HepG2 (cell line): ENCODE results near the gene GAL3ST3. TPM values are rescaled to one million over a fixed set of nuclear protein-coding genes. Genes with fewer than 3 reads are reported as not detected.

Experiments used
- ELF1 ChIP-seq: sonication (generic); formaldehyde crosslinking; IDR thresholded peaks from 2 replicates; pipeline ENCODE4 v1.4.0; 2020; ENCODE audit warnings: missing genetic modification reagents
- GLI4 ChIP-seq: sonication (generic); formaldehyde crosslinking; IDR thresholded peaks from 2 replicates; pipeline ENCODE4 v1.5.1; 2020; ENCODE audit warnings: missing genetic modification reagents, mild to moderate bottlenecking, moderate library complexity, borderline replicate concordance
- JUN ChIP-seq: sonication (generic); formaldehyde crosslinking; IDR thresholded peaks from 2 replicates; pipeline ENCODE4 v1.4.0; 2020; ENCODE audit warnings: mild to moderate bottlenecking, missing genetic modification reagents
- PHF8 ChIP-seq: sonication (generic); formaldehyde crosslinking; IDR thresholded peaks from 2 replicates; pipeline ENCODE4 v1.5.0; 2020; ENCODE audit warnings: missing genetic modification reagents
- PRDM4 ChIP-seq: sonication (generic); formaldehyde crosslinking; IDR thresholded peaks from 2 replicates; pipeline ENCODE4 v1.9.0; 2021; ENCODE audit warnings: missing genetic modification reagents, borderline replicate concordance
- RBAK ChIP-seq: sonication (generic); formaldehyde crosslinking; IDR thresholded peaks from 2 replicates; pipeline ENCODE4 v1.5.1; 2020; ENCODE audit warnings: mild to moderate bottlenecking, missing genetic modification reagents
- RNF2 ChIP-seq: fragments of 450-650 bp; conservative IDR thresholded peaks from 2 replicates; pipeline ENCODE4 v1.6.1; 2016; ENCODE audit warnings: low read depth
- SAP130 ChIP-seq: IDR thresholded peaks from 2 replicates; pipeline ENCODE4 v1.6.1; 2016; ENCODE audit warnings: low read depth
- SIN3B ChIP-seq: fragments of 150-350 bp; IDR thresholded peaks from 2 replicates; pipeline ENCODE4 v1.6.1; 2014; ENCODE audit warnings: low read length
- SP4 ChIP-seq: sonication (generic); formaldehyde crosslinking; IDR thresholded peaks from 2 replicates; pipeline ENCODE4 v1.8.1; 2023; ENCODE audit warnings: mild to moderate bottlenecking, missing genetic modification reagents
- TBX2 ChIP-seq: sonication (generic); formaldehyde crosslinking; IDR thresholded peaks from 2 replicates; pipeline ENCODE4 v1.5.0; 2020; ENCODE audit warnings: missing genetic modification reagents, mild to moderate bottlenecking, borderline replicate concordance
- ZNF329 ChIP-seq: sonication (generic); formaldehyde crosslinking; IDR thresholded peaks from 2 replicates; pipeline ENCODE4 v1.9.0; 2021; ENCODE audit warnings: low read depth, mild to moderate bottlenecking, missing genetic modification reagents
- ZNF543 ChIP-seq: sonication (generic); formaldehyde crosslinking; IDR thresholded peaks from 2 replicates; pipeline ENCODE4 v1.4.0; 2020; ENCODE audit warnings: mild to moderate bottlenecking, missing genetic modification reagents
- ZNF687 ChIP-seq: sonication (generic); formaldehyde crosslinking; IDR thresholded peaks from 2 replicates; pipeline ENCODE4 v1.5.1; 2020; ENCODE audit warnings: mild to moderate bottlenecking, missing genetic modification reagents, moderate library complexity
- ZNF883 ChIP-seq: sonication (generic); formaldehyde crosslinking; IDR thresholded peaks from 2 replicates; pipeline ENCODE4 v1.5.1; 2020; ENCODE audit warnings: mild to moderate bottlenecking, missing genetic modification reagents; ENCODE audit errors: not compliant biosample characterization
- ZSCAN31 ChIP-seq: sonication (generic); formaldehyde crosslinking; IDR thresholded peaks from 2 replicates; pipeline ENCODE4 v1.5.0; 2020; ENCODE audit warnings: low read depth, mild to moderate bottlenecking, missing genetic modification reagents
- ZZZ3 ChIP-seq: sonication (generic); formaldehyde crosslinking; IDR thresholded peaks from 2 replicates; pipeline ENCODE4 v1.4.0; 2020; ENCODE audit warnings: missing genetic modification reagents, mild to moderate bottlenecking, borderline replicate concordance
- polyA plus RNA-seq, 8 experiments: library from polyadenylated mRNA; depleted of rRNA in 3 of 8; stranded (reverse) in 7 of 8; unstranded in 1 of 8; fragments of >200 nt; fragmentation: Illumina TruSeq in 4 of 8; extraction: Trizol in 4 of 8; gene quantifications; 2 replicates each; pipeline versions ENCODE4 v1.2.1 to v1.2.3, GENCODE V29; 2011 to 2016; ENCODE audit warnings: low read depth in 4 of 8, missing spikeins in 1 of 8, mixed read lengths in 1 of 8; ENCODE audit not compliant: insufficient read depth in 1 of 8
- total RNA-seq, 5 experiments: library from RNA; depleted of rRNA; stranded (reverse); fragments of >200 nt; fragmentation: Illumina TruSeq; extraction: Trizol; gene quantifications; 2 replicates each; pipeline ENCODE4 v1.2.3, GENCODE V29; 2016; ENCODE audit warnings: low read depth in 1 of 5
- TF ChIP-seq, protein P1 (sequence below): sonication (generic); formaldehyde crosslinking; IDR thresholded peaks from 2 replicates; pipeline ENCODE4 v1.4.0; 2020; ENCODE audit warnings: missing genetic modification reagents
- TF ChIP-seq, protein P2 (sequence below): sonication (generic); formaldehyde crosslinking; IDR thresholded peaks from 2 replicates; pipeline ENCODE4 v1.4.0; 2020; ENCODE audit warnings: mild to moderate bottlenecking, missing genetic modification reagents
- TF ChIP-seq, protein P3 (sequence below): sonication (generic); formaldehyde crosslinking; IDR thresholded peaks from 2 replicates; pipeline ENCODE4 v1.5.0; 2020; ENCODE audit warnings: missing genetic modification reagents

The GAL3ST3 gene
- total and polyA plus RNA-seq, 2 of the 13 experiments (the other 11 are each of a cell fraction or from before 2014, with no cell fraction given) = not detected

DNA sequence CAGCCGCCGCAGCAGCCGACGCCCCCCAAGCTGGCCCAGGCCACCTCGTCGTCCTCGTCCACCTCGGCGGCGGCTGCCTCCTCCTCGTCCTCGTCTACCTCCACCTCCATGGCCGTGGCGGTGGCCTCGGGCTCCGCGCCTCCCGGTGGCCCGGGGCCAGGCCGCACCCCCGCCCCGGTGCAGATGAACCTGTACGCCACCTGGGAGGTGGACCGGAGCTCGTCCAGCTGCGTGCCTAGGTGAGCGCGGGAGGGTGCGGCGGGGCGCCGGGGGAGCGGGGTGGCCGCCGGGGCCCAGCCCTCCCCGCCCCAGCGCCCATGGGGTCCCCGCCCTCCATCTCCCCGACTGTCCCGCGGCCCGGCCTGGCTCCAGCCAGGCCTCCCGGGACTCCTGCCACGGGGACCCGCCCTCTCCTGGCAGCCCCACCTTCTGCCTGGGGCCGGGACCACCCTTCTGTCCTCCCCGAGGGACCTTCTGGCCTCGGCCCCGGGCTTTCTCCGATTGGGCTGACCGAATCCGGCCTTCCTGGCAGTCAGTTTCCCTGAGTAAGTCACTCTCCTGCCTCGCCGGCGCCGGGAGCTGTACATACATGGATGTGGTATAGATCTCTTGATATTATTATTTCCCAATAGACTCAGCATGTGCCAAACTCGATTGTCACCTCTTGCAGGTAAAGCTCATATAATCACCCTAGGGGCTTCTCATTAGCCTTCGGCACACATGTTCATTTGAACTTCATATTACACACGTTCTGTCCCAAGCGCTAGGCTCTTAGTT, 21.8 kb upstream of the GAL3ST3 start (continued):
- TF ChIP-seq, protein P1, sequence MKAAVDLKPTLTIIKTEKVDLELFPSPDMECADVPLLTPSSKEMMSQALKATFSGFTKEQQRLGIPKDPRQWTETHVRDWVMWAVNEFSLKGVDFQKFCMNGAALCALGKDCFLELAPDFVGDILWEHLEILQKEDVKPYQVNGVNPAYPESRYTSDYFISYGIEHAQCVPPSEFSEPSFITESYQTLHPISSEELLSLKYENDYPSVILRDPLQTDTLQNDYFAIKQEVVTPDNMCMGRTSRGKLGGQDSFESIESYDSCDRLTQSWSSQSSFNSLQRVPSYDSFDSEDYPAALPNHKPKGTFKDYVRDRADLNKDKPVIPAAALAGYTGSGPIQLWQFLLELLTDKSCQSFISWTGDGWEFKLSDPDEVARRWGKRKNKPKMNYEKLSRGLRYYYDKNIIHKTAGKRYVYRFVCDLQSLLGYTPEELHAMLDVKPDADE (CRISPR knock-in tag) = no peak
- TF ChIP-seq PHF8 (CRISPR knock-in tag) = peak; percentile 50
- no peak for TF ChIP-seq PRDM4
- TF ChIP-seq, protein P2, sequence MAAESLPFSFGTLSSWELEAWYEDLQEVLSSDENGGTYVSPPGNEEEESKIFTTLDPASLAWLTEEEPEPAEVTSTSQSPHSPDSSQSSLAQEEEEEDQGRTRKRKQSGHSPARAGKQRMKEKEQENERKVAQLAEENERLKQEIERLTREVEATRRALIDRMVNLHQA = no peak
- 0 out of 2 replicates have a peak, but pooled peaks have one; percentile 34 for TF ChIP-seq ZNF543 (CRISPR knock-in tag)
- TF ChIP-seq ZNF329 = 0 out of 2 replicates have a peak, but pooled peaks have one; percentile 40
- peak; percentile 21; the same call in 1 of the 2 replicates for TF ChIP-seq TBX2
- TF ChIP-seq SP4 (CRISPR knock-in tag) = peak; percentile 30; the same call in 1 of the 2 replicates
- TF ChIP-seq SAP130 (CRISPR knock-in tag) = 0 out of 2 replicates have a peak, but pooled peaks have one; percentile 3
- TF ChIP-seq, protein P3, sequence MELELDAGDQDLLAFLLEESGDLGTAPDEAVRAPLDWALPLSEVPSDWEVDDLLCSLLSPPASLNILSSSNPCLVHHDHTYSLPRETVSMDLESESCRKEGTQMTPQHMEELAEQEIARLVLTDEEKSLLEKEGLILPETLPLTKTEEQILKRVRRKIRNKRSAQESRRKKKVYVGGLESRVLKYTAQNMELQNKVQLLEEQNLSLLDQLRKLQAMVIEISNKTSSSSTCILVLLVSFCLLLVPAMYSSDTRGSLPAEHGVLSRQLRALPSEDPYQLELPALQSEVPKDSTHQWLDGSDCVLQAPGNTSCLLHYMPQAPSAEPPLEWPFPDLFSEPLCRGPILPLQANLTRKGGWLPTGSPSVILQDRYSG (CRISPR knock-in tag) = no peak
- TF ChIP-seq ZNF687 (CRISPR knock-in tag) = peak; percentile 38; the same call in 1 of the 2 replicates
- peak; percentile 69; the same call in 1 of the 2 replicates for TF ChIP-seq GLI4 (CRISPR knock-in tag)
- no peak for TF ChIP-seq ELF1 (CRISPR knock-in tag)
- no peak for TF ChIP-seq ZNF883
- 0 out of 2 replicates have a peak, but pooled peaks have one; percentile 9 for TF ChIP-seq ZSCAN31 (CRISPR knock-in tag)
- TF ChIP-seq ZZZ3 (CRISPR knock-in tag) = no peak
- 0 out of 2 replicates have a peak, but pooled peaks have one; percentile 7 for TF ChIP-seq RNF2
- no peak for TF ChIP-seq RBAK
- no peak for TF ChIP-seq JUN
- TF ChIP-seq SIN3B = no peak
